GM12865 (cell line): ENCODE results near the gene TNIK.

Source experiments
- DNase-seq: peaks from one replicate; pipeline ENCODE4 v3.0.0; 2010; ENCODE audit warnings: low read depth
- H3K4me3 ChIP-seq: 2 replicates; pipeline ENCODE4 v1.5.1; 2011; ENCODE audit warnings: mild to moderate bottlenecking, low read depth, low read length, control low read depth
- CTCF ChIP-seq: IDR thresholded peaks from 2 replicates; pipeline ENCODE4 v1.5.1; 2011; ENCODE audit warnings: low read length, control low read depth, low read depth, inconsistent platforms; ENCODE audit not compliant: insufficient read depth; ENCODE audit errors: missing control alignments

TNIK gene

GRCh38 chr3:171498921-171499320, 38.7 kb upstream of the TNIK start:
- no peak for TF ChIP-seq CTCF
- DNase-seq, result no peak
- H3K4me3 ChIP-seq, result no peak overlapping the region

GRCh38 chr3:171497468-171497867, 37.3 kb upstream of the TNIK start:
- TF ChIP-seq CTCF, result no peak
- no peak for DNase-seq
- no peak overlapping the region for H3K4me3 ChIP-seq

- DNase-seq, result no peak
- H3K4me3 ChIP-seq, result no peak overlapping the region
- TF ChIP-seq CTCF, result no peak
These were observed 35.2 kb upstream of the TNIK start for GRCh38 chr3:171495413-171495812.

- DNase-seq, result peak; percentile 11
- TF ChIP-seq CTCF, result no peak
- no peak overlapping the region for H3K4me3 ChIP-seq
These were observed 34.4 kb upstream of the TNIK start for GRCh38 chr3:171494457-171495109.

- no peak for TF ChIP-seq CTCF
- peak; percentile 20 for DNase-seq
- peak overlapping the region; percentile 38 for H3K4me3 ChIP-seq
These were observed 31.2 kb upstream of the TNIK start for GRCh38 chr3:171491361-171491760.

- no peak overlapping the region for H3K4me3 ChIP-seq
- TF ChIP-seq CTCF, result no peak
- no peak for DNase-seq
These were observed 30.7 kb upstream of the TNIK start for GRCh38 chr3:171490901-171491300.

- H3K4me3 ChIP-seq, result no peak overlapping the region
- no peak for DNase-seq
- TF ChIP-seq CTCF, result no peak
These were observed 29.1 kb upstream of the TNIK start for GRCh38 chr3:171489348-171489747.
